IMR-90 (cell line): Measurements from ENCODE around the gene MORF4L2. TPM values are rescaled to one million over a fixed set of nuclear protein-coding genes. Genes with fewer than 3 reads are reported as not detected.

Source experiments
- ATAC-seq: fragments of 200-7000 bp; cut with Tn5 transposase; 2 replicates; pipeline ENCODE4 v1.9.1; 2020; ENCODE audit warnings: low read depth, mild to moderate bottlenecking, moderate library complexity
- BruUV-seq: library from RNA; stranded (reverse); fragments of 400-500 nt; replicated peaks from 2 replicates; lab custom pipeline; 2021; lab: Mats Ljungman, UMichigan
- CTCF ChIA-PET: fragments of 300-600 bp; formaldehyde crosslinking; extraction: SDS; loops from one replicate; lab custom pipeline; 2021; ENCODE audit warnings: antibody characterized with exemption; lab: Yijun Ruan, JAX
- POLR2A ChIA-PET: fragments of 300-600 bp; sonication (Branson Sonifier 250); formaldehyde crosslinking; loops from one replicate; lab custom pipeline; 2022; ENCODE audit warnings: antibody characterized with exemption; ENCODE audit not compliant: unreplicated experiment; lab: Charles Lee
- DNase-seq: peaks from one replicate; pipeline ENCODE4 v3.0.0; 2013
- H2AFZ ChIP-seq: replicated peaks from 2 replicates; pipeline ENCODE3; 2013; ENCODE audit warnings: low read length, mild to moderate bottlenecking; ENCODE audit not compliant: poor library complexity
- H2AK5ac ChIP-seq: 2 replicates; pipeline ENCODE4 v1.6.1; 2013; ENCODE audit warnings: low read depth, low read length, inconsistent platforms
- H2AK9ac ChIP-seq: replicated peaks from 2 replicates; pipeline ENCODE3; 2013; ENCODE audit warnings: mild to moderate bottlenecking, low read depth, low read length, moderate library complexity; ENCODE audit not compliant: poor library complexity
- H2BK120ac ChIP-seq: 2 replicates; pipeline ENCODE4 v1.6.1; 2013; ENCODE audit warnings: low read depth, low read length, inconsistent platforms
- H2BK15ac ChIP-seq: 3 replicates; pipeline ENCODE4 v1.6.1; 2013; ENCODE audit warnings: low read depth, low read length, inconsistent platforms
- H2BK20ac ChIP-seq: 2 replicates; pipeline ENCODE4 v1.6.1; 2013; ENCODE audit warnings: low read depth, mild to moderate bottlenecking, inconsistent platforms, low read length, moderate library complexity
- H2BK5ac ChIP-seq: 2 replicates; pipeline ENCODE4 v1.6.1; 2013; ENCODE audit warnings: mild to moderate bottlenecking, low read depth, low read length, inconsistent platforms; ENCODE audit not compliant: poor library complexity, severe bottlenecking
- H3K14ac ChIP-seq: replicated peaks from 2 replicates; pipeline ENCODE4 v1.6.1; 2013; ENCODE audit warnings: low read depth, low read length, inconsistent platforms
- H3K18ac ChIP-seq: 2 replicates; pipeline ENCODE4 v1.6.1; 2013; ENCODE audit warnings: low read depth, low read length, control low read depth
- H3K23ac ChIP-seq: 2 replicates; pipeline ENCODE4 v1.6.1; 2013; ENCODE audit warnings: low read depth, low read length, inconsistent platforms
- H3K27ac ChIP-seq: 2 replicates; pipeline ENCODE4 v1.5.1; 2013; ENCODE audit warnings: mild to moderate bottlenecking, control low read depth, low read length; ENCODE audit not compliant: insufficient read depth
- H3K27me3 ChIP-seq: 2 replicates; pipeline ENCODE4 v1.6.1; 2013; ENCODE audit warnings: low read length; ENCODE audit not compliant: control insufficient read depth, insufficient read depth
- H3K36me3 ChIP-seq: 2 replicates; pipeline ENCODE4 v1.6.1; 2013; ENCODE audit warnings: low read length, mixed read lengths; ENCODE audit not compliant: control insufficient read depth, insufficient read depth
- H3K4ac ChIP-seq: 2 replicates; pipeline ENCODE4 v1.6.1; 2013; ENCODE audit warnings: low read depth, low read length, inconsistent platforms
- H3K4me1 ChIP-seq: 2 replicates; pipeline ENCODE4 v1.6.1; 2013; ENCODE audit warnings: low read length, mixed read lengths; ENCODE audit not compliant: control insufficient read depth, insufficient read depth
- H3K4me2 ChIP-seq: 2 replicates; pipeline ENCODE4 v1.6.1; 2013; ENCODE audit warnings: low read depth, mild to moderate bottlenecking, control low read depth, low read length, moderate library complexity
- H3K4me3 ChIP-seq: 2 replicates; pipeline ENCODE4 v1.5.1; 2013; ENCODE audit warnings: low read depth, mild to moderate bottlenecking, control low read depth, low read length, moderate library complexity; ENCODE audit not compliant: insufficient read depth
- H3K56ac ChIP-seq: 2 replicates; pipeline ENCODE4 v1.6.1; 2013; ENCODE audit warnings: low read length, inconsistent platforms; ENCODE audit not compliant: insufficient read depth; ENCODE audit errors: extremely low read depth
- H3K79me1 ChIP-seq, 2 experiments: 2 replicates each; pipeline ENCODE4 v1.6.1; 2013; ENCODE audit warnings: low read length in 2 of 2, inconsistent platforms in 1 of 2, low read depth in 1 of 2
- H3K9ac ChIP-seq: 2 replicates; pipeline ENCODE4 v1.6.1; 2013; ENCODE audit warnings: low read depth, low read length, control low read depth
- H3K9me1 ChIP-seq: 2 replicates; pipeline ENCODE4 v1.6.1; 2013; ENCODE audit warnings: low read length, inconsistent platforms; ENCODE audit not compliant: insufficient read depth
- H3K9me3 ChIP-seq: 2 replicates; pipeline ENCODE4 v1.6.1; 2013; ENCODE audit warnings: low read length; ENCODE audit not compliant: control insufficient read depth, insufficient read depth
- H4K20me1 ChIP-seq: 2 replicates; pipeline ENCODE4 v1.6.1; 2013; ENCODE audit warnings: low read length, inconsistent platforms; ENCODE audit not compliant: insufficient read depth
- H4K5ac ChIP-seq: 2 replicates; pipeline ENCODE4 v1.6.1; 2013; ENCODE audit warnings: mild to moderate bottlenecking, low read depth, low read length, control low read depth
- H4K8ac ChIP-seq, 2 experiments: 2 replicates each; pipeline ENCODE4 v1.6.1; 2013; ENCODE audit warnings: low read depth in 2 of 2, low read length in 2 of 2, control low read depth in 1 of 2, inconsistent platforms in 1 of 2
- H4K91ac ChIP-seq: 2 replicates; pipeline ENCODE4 v1.6.1; 2013; ENCODE audit warnings: low read depth, low read length, inconsistent platforms; ENCODE audit not compliant: insufficient read depth
- BHLHE40 ChIP-seq: fragments of 150-350 bp; IDR thresholded peaks from 2 replicates; pipeline ENCODE4 v1.6.1; 2016; ENCODE audit warnings: mild to moderate bottlenecking, low read depth, low read length
- CEBPB ChIP-seq: IDR thresholded peaks from 2 replicates; pipeline ENCODE4 v1.6.1; 2012; ENCODE audit warnings: low read depth, low read length, improper control_type of control experiment
- CHD1 ChIP-seq: IDR thresholded peaks from 2 replicates; pipeline ENCODE4 v1.6.1; 2012; ENCODE audit warnings: low read depth, low read length, improper control_type of control experiment
- ELK1 ChIP-seq: fragments of 150-350 bp; IDR thresholded peaks from 2 replicates; pipeline ENCODE4 v1.6.1; 2016; ENCODE audit warnings: low read depth, mild to moderate bottlenecking, low read length, moderate library complexity, borderline replicate concordance
- FOS ChIP-seq: fragments of 150-350 bp; IDR thresholded peaks from 2 replicates; pipeline ENCODE4 v1.6.1; 2016; ENCODE audit warnings: low read depth, low read length
- MAFK ChIP-seq: IDR thresholded peaks from 2 replicates; pipeline ENCODE4 v1.6.1; 2012; ENCODE audit warnings: low read depth, low read length, improper control_type of control experiment
- MAZ ChIP-seq: IDR thresholded peaks from 2 replicates; pipeline ENCODE4 v1.6.1; 2012; ENCODE audit warnings: low read depth, mild to moderate bottlenecking, low read length, improper control_type of control experiment, moderate library complexity, borderline replicate concordance
- MXI1 ChIP-seq: IDR thresholded peaks from 2 replicates; pipeline ENCODE4 v1.6.1; 2012; ENCODE audit warnings: low read depth, mild to moderate bottlenecking, low read length, moderate library complexity, borderline replicate concordance
- NFE2L2 ChIP-seq: fragments of 150-350 bp; IDR thresholded peaks from 2 replicates; pipeline ENCODE4 v1.6.1; 2016; ENCODE audit warnings: low read depth, mild to moderate bottlenecking, low read length
- POLR2A ChIP-seq: IDR thresholded peaks from 2 replicates; pipeline ENCODE4 v1.6.1; 2012; ENCODE audit warnings: mild to moderate bottlenecking, low read depth, low read length
- RAD21 ChIP-seq: IDR thresholded peaks from 2 replicates; pipeline ENCODE4 v1.6.1; 2012; ENCODE audit warnings: low read length, improper control_type of control experiment
- RCOR1 ChIP-seq: IDR thresholded peaks from 2 replicates; pipeline ENCODE4 v1.6.1; 2012; ENCODE audit warnings: mild to moderate bottlenecking, low read length, improper control_type of control experiment; ENCODE audit not compliant: insufficient replicate concordance
- RFX5 ChIP-seq: IDR thresholded peaks from 2 replicates; pipeline ENCODE4 v1.8.0; 2012; ENCODE audit warnings: low read depth, mild to moderate bottlenecking, low read length, moderate library complexity
- SMC3 ChIP-seq: fragments of 150-350 bp; IDR thresholded peaks from 2 replicates; pipeline ENCODE4 v1.6.1; 2016; ENCODE audit warnings: low read depth, mild to moderate bottlenecking, antibody characterized with exemption, low read length, moderate library complexity
- USF2 ChIP-seq: fragments of 150-350 bp; IDR thresholded peaks from 2 replicates; pipeline ENCODE4 v1.6.1; 2017; ENCODE audit warnings: mild to moderate bottlenecking, antibody characterized with exemption, low read length, low read depth
- WGBS, 2 experiments: methylation state at CpG; one replicate each; pipeline versions ENCODE4 v1.1.5 to v1.1.7; 2013; ENCODE audit warnings: missing lambda C conversion rate in 2 of 2; ENCODE audit not compliant: insufficient read length in 1 of 2; ENCODE audit errors: extremely low coverage in 2 of 2; 5-methylcytosine and 5-hydroxymethylcytosine counted together
- dilution Hi-C: fragments of 300-500 bp; cut with HindIII; formaldehyde crosslinking; loops from one replicate; pipeline ENCODE4 v1.14.3; 2018; ENCODE audit warnings: low sequenced_read_pairs; ENCODE audit not compliant: unreplicated experiment
- in situ Hi-C: fragments of 300-500 bp; cut with MboI; formaldehyde crosslinking; loops from 3 replicates; pipeline ENCODE4 v1.14.3; 2019; ENCODE audit warnings: low sequenced_read_pairs, inconsistent platforms, mixed read lengths
- intact Hi-C: fragments of 100-400 bp; cut with micrococcal nuclease; formaldehyde crosslinking; loops from 2 replicates; pipeline ENCODE4 v1.10.0; 2022
- polyA plus RNA-seq, 3 experiments: library from polyadenylated mRNA; depleted of rRNA; stranded (reverse); fragments of >200 nt; gene quantifications; 2 replicates each; pipeline ENCODE4 v1.2.3, GENCODE V29; 2012; ENCODE audit warnings: low replicate concordance in 1 of 3
- total RNA-seq: library from RNA; depleted of rRNA; stranded (reverse); fragments of >200 nt; gene quantifications from 2 replicates; pipeline ENCODE4 v1.2.3, GENCODE V29; 2012
- TF ChIP-seq, protein P1 (sequence below): conservative IDR thresholded peaks from 2 replicates; pipeline ENCODE4 v1.5.1; 2012; ENCODE audit warnings: mild to moderate bottlenecking, low read depth, low read length, improper control_type of control experiment

The MORF4L2 gene
- total and polyA plus RNA-seq, 2 of the 4 experiments (the other 2 are of a cell fraction) = 795 to 1,218 TPM

- BruUV-seq = no TSS peak
- no peak overlapping the region; the same call in 2 of the 3 replicates for H2BK15ac ChIP-seq
- no peak overlapping the region for H3K23ac ChIP-seq
- H2AK9ac ChIP-seq = no peak overlapping the region
- H4K20me1 ChIP-seq = no peaks in the 10 kb centered on the region
- H3K56ac ChIP-seq = no peak overlapping the region
- H4K8ac ChIP-seq = peak overlapping the region in 1 of 2 experiments; percentile 8; a peak in 1 of 4 replicates
- no peak overlapping the region; the same call in 1 of the 2 replicates for H3K27ac ChIP-seq
- CTCF ChIA-PET = interaction anchor here (0.8 kb wide), 1 partner anchor 16 kb away, joined by 3 read pairs; no protein-coding TSS in a partner anchor
- TF ChIP-seq RFX5 (no peak), MAZ (no peak), POLR2A (no peak), RCOR1 (no peak), SMC3 (no peak), ELK1 (no peak), CEBPB (peak; percentile 53; the same call in 1 of the 2 replicates), MAFK (no peak), RAD21 (no peak), CHD1 (no peak), USF2 (no peak), BHLHE40 (peak; percentile 87), NFE2L2 (no peak), MXI1 (no peak), FOS (peak; percentile 90)
- TF ChIP-seq, protein P1, sequence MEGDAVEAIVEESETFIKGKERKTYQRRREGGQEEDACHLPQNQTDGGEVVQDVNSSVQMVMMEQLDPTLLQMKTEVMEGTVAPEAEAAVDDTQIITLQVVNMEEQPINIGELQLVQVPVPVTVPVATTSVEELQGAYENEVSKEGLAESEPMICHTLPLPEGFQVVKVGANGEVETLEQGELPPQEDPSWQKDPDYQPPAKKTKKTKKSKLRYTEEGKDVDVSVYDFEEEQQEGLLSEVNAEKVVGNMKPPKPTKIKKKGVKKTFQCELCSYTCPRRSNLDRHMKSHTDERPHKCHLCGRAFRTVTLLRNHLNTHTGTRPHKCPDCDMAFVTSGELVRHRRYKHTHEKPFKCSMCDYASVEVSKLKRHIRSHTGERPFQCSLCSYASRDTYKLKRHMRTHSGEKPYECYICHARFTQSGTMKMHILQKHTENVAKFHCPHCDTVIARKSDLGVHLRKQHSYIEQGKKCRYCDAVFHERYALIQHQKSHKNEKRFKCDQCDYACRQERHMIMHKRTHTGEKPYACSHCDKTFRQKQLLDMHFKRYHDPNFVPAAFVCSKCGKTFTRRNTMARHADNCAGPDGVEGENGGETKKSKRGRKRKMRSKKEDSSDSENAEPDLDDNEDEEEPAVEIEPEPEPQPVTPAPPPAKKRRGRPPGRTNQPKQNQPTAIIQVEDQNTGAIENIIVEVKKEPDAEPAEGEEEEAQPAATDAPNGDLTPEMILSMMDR = no peak
- dilution Hi-C loops (no loop called here), in situ Hi-C loops (no loop called here), intact Hi-C loops (no loop called here)
- H3K9ac ChIP-seq = no peak overlapping the region
- WGBS, 2 experiments = 0% methylated on average over 1 of the region's 3 CpGs; no CpG with 5 or more reads in 1 of the 2 experiments
- H3K14ac ChIP-seq = no peak overlapping the region
- H4K91ac ChIP-seq = peak overlapping the region; percentile 25; the same call in 1 of the 2 replicates
- POLR2A ChIA-PET = no interaction called here
- peak overlapping the region; percentile 59 for H2BK120ac ChIP-seq
- H3K4ac ChIP-seq = no peak overlapping the region
- H3K79me1 ChIP-seq = no peaks in the 10 kb centered on the region
- H3K9me3 ChIP-seq = no peaks in the 10 kb centered on the region
- H3K36me3 ChIP-seq = no peaks in the 10 kb centered on the region
- peak; percentile 83 for DNase-seq
- peak overlapping the region; percentile 59 for H2BK20ac ChIP-seq
- no peak overlapping the region for H4K5ac ChIP-seq
- H2BK5ac ChIP-seq = peak overlapping the region; percentile 48
- no peak overlapping the region for H2AFZ ChIP-seq
- no peak overlapping the region for H3K4me2 ChIP-seq
- H3K27me3 ChIP-seq = peaks cover 2% of the 10 kb centered on the region; the same call in 1 of the 2 replicates
- peak; percentile 59 for ATAC-seq
- H2AK5ac ChIP-seq = no peak overlapping the region
- H3K4me1 ChIP-seq = no peaks in the 10 kb centered on the region
- H3K9me1 ChIP-seq = no peaks in the 10 kb centered on the region
- no peak overlapping the region for H3K4me3 ChIP-seq
- no peak overlapping the region for H3K18ac ChIP-seq
Measured at GRCh38 chrX:103656617-103657016, 29.9 kb downstream of the MORF4L2 start.
